NK-92 (cell line): ENCODE measurements around the gene EMSY.
A peak's percentile ranks its signal among the peaks of the same experiment; 100 is the strongest.
"Not testable (repeated sequence)": the region's sequence is repeated elsewhere in the genome, so short reads cannot be mapped to it uniquely, and the experiment has no call there.

Source experiments
- DNase-seq: peaks from one replicate; lab custom pipeline; 2025; ENCODE audit not compliant: unreplicated experiment; lab: John Stamatoyannopoulos, UW

The EMSY gene

DNA sequence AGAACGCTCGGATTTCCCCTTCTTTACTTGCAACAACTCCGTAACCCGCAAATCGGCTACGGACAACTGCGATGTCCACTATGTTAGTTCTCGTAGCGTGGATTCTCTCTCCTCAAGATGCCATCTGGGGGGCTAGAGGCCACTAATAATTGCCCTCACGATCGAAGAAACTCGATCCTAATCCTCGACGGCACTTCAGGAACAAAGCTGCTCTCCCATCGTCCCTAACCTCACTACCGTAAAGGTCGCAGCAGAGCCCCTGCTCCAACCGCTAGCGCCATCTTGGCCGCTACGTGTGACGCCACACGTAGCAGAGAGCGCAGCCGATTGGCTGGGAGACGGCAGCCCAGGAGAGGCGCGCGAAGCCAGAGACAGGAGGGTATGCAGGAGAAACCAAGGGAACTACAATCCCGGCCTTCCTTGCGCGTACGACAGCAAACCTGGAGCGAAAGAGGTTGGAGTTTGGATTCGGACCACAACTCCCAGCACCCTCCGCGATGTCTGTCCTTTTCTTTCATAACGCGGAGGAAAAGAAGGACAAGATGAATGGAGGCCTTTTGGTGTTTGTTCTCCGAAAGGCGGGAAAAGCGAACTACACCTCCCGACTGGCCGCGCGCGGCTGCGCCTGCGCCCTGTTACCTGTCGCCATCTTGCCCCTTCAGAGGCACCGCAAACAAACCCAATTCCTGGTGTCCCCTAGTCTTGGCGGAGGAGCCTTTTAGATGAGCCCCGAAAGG is at the start of gene EMSY:
Gene EMSY (plus strand): TSS at position 635 of the 737 bp plus-strand sequence. CDS start 1,921 bp downstream, outside the sequence.
- DNase-seq, result peak; percentile 47

- no peak for DNase-seq
Observed at GRCh38 chr11:76395296-76395695, 49.5 kb upstream of the EMSY start.

DNA sequence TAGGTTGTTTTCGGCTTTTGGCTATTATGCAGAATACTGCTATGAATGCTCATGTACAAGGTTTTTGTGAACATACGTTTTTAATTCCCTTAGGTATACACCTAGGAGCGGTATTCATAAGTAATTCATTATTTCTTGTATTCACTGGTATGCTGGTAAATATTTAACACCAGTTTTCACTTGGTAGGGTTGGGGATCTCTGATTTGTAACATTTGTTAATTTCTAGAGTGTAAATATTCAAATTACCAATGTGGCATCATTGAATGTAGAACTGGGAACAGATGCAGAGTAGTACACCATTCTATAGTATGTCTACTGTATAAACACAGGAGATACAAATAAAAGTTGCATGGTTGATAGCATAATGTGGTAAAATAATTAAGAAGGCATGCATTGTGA is 47.4 kb upstream of the EMSY start:
- no peak for DNase-seq

GRCh38 chr11:76400967-76401366 is 43.9 kb upstream of the EMSY start:
- DNase-seq, result no peak

GRCh38 chr11:76401484-76401883 is 43.3 kb upstream of the EMSY start:
- DNase-seq, result not testable (repeated sequence)

- DNase-seq, result no peak
Observed at GRCh38 chr11:76406359-76406758, 38.5 kb upstream of the EMSY start.

- DNase-seq, result no peak
Observed at GRCh38 chr11:76408171-76408965, 36.5 kb upstream of the EMSY start.

- no peak for DNase-seq
Observed at GRCh38 chr11:76410851-76411357, 33.9 kb upstream of the EMSY start.

- DNase-seq, result no peak
Observed at GRCh38 chr11:76415073-76415472, 29.7 kb upstream of the EMSY start.

GRCh38 chr11:76419896-76420295 is 24.9 kb upstream of the EMSY start:
- DNase-seq, result no peak

- DNase-seq, result no peak
Observed at GRCh38 chr11:76424379-76424778, 20.4 kb upstream of the EMSY start.

- DNase-seq, result no peak
Observed at GRCh38 chr11:76424891-76425290, 19.9 kb upstream of the EMSY start.

DNA sequence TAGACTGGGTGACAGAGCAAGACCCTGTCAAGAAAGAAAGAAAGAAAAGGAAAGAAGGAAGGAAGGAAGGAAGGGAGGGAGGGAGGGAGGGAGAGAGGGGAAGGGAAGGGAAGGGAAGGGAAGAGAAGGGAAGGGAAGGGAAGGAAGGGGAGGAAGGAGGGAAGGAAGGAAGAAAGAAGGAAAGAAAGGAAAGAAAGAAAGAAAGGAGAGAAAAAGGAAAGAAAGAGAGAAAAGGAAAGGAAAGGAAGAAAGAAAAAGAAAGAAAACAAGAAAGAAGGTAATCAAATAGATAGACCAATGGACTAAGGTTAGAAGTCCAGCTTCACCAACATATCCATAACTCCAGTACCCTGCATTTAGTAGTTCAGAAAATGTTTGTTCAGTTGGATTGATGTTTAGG is 18.2 kb upstream of the EMSY start:
- no peak for DNase-seq

DNA sequence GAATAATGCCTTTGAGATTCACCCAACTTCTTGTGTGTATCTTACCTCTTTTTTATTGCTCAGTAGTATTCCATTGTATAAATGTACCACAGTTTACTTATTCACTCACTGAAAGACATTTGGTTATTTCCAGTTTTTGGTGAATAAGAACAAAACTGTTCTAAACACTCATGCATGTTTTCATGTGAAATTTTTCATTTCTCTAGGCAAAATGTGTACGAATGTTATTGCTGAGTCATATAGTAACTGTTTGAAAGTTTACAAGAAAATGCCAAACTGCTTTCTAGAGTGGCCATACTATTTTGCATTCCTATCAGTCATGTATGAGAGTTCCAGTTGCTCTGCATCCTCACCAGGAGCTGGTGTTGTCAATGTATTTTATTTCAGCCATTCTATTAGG is 8.8 kb upstream of the EMSY start:
- DNase-seq, result no peak

- no peak for DNase-seq
Observed at GRCh38 chr11:76443268-76443980, 1.4 kb upstream of the EMSY start.

DNA sequence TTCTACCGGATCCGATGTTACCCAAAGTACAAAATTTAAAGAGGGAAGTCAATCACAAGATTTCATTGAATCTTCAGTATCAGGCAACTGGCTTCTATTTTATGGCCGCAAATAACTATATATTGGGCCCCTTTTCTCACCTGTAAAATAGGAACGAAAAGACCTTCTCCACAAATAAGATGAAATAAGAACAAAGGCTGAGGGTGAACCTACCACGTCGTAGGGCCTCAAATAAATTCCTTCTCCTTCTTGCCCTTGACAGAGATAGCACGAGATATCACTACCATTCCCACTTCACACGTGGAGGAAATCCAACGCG is 794 bp upstream of the EMSY start:
- DNase-seq, result no peak

- DNase-seq, result no peak
Observed at GRCh38 chr11:76445121-76446084, 585 bp downstream of the EMSY start.

- DNase-seq, result no peak
Observed at GRCh38 chr11:76448506-76448905, 3.7 kb downstream of the EMSY start.

DNA sequence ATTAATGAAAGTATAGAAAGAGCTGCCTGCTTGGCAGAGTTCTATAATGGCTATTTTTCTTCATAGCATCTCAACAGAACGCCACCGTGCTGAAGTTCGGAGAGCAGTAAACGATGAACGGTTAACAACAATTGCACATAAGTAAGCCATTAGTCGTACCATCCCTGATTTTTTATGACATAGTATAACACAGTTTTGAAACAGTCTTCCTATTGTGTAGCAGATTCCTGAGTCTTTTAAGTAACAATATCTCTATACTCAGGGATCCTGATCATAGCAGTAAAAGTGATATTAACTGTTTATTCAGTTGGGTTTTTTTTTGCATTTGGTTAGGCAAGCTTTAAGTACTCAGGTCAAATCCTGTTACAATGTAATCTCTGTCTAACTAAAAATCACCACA is 8.4 kb downstream of the EMSY start:
- DNase-seq, result no peak

DNA sequence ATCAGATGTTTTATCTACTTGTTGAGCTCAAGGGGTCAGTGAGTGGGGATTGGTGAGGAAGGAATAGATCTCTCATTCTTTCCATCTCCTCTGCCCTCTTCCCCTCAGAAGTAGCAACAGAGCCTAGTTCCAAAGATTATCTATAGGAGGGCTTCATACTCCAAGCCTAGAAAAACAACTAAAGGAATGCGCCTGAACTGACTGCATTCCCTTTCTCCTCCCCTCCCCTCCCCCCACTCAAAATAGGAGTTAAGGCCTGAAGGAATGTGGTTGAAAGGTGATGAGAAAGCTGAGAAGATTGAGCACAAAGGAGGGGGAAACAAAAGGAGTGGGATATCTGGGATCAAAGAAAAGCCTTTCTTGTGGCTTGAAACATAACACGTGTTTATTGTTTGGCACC is 10.5 kb downstream of the EMSY start:
- no peak for DNase-seq

DNA sequence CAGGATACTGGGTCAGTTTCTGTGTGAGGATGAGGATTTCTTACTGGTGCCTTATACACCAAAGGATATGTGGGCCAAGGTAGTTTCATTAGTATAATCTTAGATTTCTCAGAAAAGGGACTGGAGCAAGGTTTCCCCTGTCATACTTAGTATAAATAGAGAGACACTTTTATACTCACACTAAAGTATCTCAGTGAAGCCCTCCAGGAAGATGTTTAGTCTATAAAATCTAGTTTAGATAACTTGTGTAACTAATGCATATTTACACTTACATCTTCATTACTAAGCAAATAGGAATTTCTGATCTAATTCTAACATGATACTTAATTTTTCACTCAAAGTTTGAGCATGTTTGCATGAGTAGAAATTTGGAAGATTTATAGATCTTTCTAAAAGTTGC is 11.1 kb downstream of the EMSY start:
- DNase-seq, result no peak
